Dedifferentiated amniotic fluid mesenchymal stem cell (primary cell): ENCODE results near the gene TACC3.

ENCODE experiments used
- DNase-seq: peaks from one replicate; pipeline ENCODE4 v3.0.0-alpha.2; 2016; ENCODE audit errors: extremely low spot score

Gene TACC3

DNA sequence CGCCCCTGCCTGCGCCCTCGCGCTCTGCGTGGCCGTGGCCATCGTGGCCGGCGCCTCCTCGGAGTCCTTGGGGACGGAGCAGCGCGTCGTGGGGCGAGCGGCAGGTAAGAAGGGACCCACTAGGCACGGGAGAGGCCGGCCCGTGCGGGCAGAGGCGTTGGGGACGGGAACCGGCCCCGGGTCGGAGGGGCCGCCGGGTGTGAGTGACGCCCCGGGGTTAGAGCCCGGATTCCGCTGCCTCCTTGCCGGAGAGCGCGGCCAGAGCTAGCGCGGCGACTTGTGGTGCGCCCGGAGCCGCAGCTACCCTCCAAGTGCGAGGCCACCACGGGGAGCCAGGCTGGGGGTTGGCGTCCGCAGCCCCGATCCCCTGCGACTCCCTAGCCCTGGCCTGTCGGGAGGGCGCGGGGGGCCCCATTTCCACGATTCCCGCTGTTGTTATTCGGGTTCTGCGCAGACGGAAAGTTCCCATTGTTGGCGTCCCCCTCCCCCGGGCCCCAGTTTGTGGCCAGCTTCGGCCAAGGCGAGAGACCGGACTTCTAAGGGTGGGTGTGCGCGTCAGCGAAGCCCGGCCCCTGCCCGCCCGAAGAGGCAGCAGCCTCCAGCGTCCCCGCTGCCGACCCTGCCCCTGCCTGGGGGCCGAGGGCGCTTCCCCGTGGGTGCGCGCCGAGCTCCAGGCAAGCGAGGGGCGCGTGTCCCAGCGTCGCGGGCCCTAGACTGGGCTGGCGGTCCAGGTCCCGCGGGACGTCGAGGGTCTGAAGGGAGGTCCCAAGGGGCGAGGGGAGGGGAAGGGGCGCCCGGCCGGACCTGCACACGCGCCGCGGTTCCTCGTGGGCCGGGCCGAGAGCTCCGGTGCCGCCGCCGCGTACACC, 72.9 kb downstream of the TACC3 start:
- no peak for DNase-seq
